Fibroblast of skin of abdomen (primary cell): ENCODE results near the gene TMEM201. TPM values are rescaled to one million over a fixed set of nuclear protein-coding genes. Genes with fewer than 3 reads are reported as not detected.
"Not testable (repeated sequence)": the region's sequence is repeated elsewhere in the genome, so short reads cannot be mapped to it uniquely, and the experiment has no call there.

Source experiments
- DNase-seq: peaks from one replicate; pipeline ENCODE4 v3.0.0-alpha.2; 2013
- polyA plus RNA-seq, 2 experiments: library from polyadenylated mRNA; unstranded; fragments of 120-200 nt; gene quantifications; one replicate each; pipeline ENCODE4 v1.2.1, GENCODE V29; 2013; ENCODE audit not compliant: insufficient read length in 2 of 2

Gene TMEM201
- 10.0 TPM for polyA plus RNA-seq (2013, experiment 1 of 2; ENCODE audit: insufficient read length)
- 9.4 TPM for polyA plus RNA-seq (2013, experiment 2 of 2; ENCODE audit: insufficient read length)

GRCh38 chr1:9588551-9589143, at the start of gene TMEM201:
Gene TMEM201, plus strand, starts transcription at chr1:9588911. Its CDS starts 20 bp downstream, at chr1:9588931.
- peak; percentile 90 for DNase-seq

- DNase-seq = peak; percentile 98
Observed at GRCh38 chr1:9539165-9539828, 49.4 kb upstream of the TMEM201 start, which contains the start of gene SLC25A33. Gene SLC25A33, plus strand, starts transcription at chr1:9539465. Its CDS starts 227 bp downstream, at chr1:9539692.

- peak; percentile 38 for DNase-seq
Observed at GRCh38 chr1:9539829-9540550, 48.7 kb upstream of the TMEM201 start.

- peak; percentile 43 for DNase-seq
Observed at GRCh38 chr1:9542430-9542829, 46.3 kb upstream of the TMEM201 start.

- no peak for DNase-seq
Observed at GRCh38 chr1:9544926-9545325, 43.8 kb upstream of the TMEM201 start.

GRCh38 chr1:9549955-9550546, 38.7 kb upstream of the TMEM201 start:
- DNase-seq = no peak

GRCh38 chr1:9551984-9552383, 36.7 kb upstream of the TMEM201 start:
- no peak for DNase-seq

- DNase-seq = no peak
Observed at GRCh38 chr1:9553736-9554144, 35.0 kb upstream of the TMEM201 start.

- DNase-seq = no peak
Observed at GRCh38 chr1:9555942-9556341, 32.8 kb upstream of the TMEM201 start.

- DNase-seq = no peak
Observed at GRCh38 chr1:9557624-9558023, 31.1 kb upstream of the TMEM201 start.

- no peak for DNase-seq
Observed at GRCh38 chr1:9558271-9558945, 30.3 kb upstream of the TMEM201 start.

GRCh38 chr1:9558946-9559545, 29.7 kb upstream of the TMEM201 start:
- peak; percentile 10 for DNase-seq

GRCh38 chr1:9559673-9560072, 29.0 kb upstream of the TMEM201 start:
- DNase-seq = no peak

- not testable (repeated sequence) for DNase-seq
Observed at GRCh38 chr1:9560090-9560489, 28.6 kb upstream of the TMEM201 start.

- peak; percentile 80 for DNase-seq
Observed at GRCh38 chr1:9561429-9561828, 27.3 kb upstream of the TMEM201 start.

- no peak for DNase-seq
Observed at GRCh38 chr1:9569267-9569666, 19.4 kb upstream of the TMEM201 start.

- not testable (repeated sequence) for DNase-seq
Observed at GRCh38 chr1:9570886-9571529, 17.7 kb upstream of the TMEM201 start.

GRCh38 chr1:9573723-9574122, 15.0 kb upstream of the TMEM201 start:
- DNase-seq = no peak

GRCh38 chr1:9575486-9575885, 13.2 kb upstream of the TMEM201 start:
- no peak for DNase-seq

GRCh38 chr1:9576903-9577302, 11.8 kb upstream of the TMEM201 start:
- DNase-seq = no peak

- no peak for DNase-seq
Observed at GRCh38 chr1:9577423-9577822, 11.3 kb upstream of the TMEM201 start.
